Fibroblast of villous mesenchyme (primary cell): ENCODE results near the gene NAA10. TPM values are rescaled to one million over a fixed set of nuclear protein-coding genes. Genes with fewer than 3 reads are reported as not detected.

Experiments used
- DNase-seq: peaks from one replicate; pipeline ENCODE4 v3.0.0-alpha.2; 2010; ENCODE audit warnings: low read depth
- H3K4me3 ChIP-seq: 2 replicates; pipeline ENCODE4 v1.5.1; 2011; ENCODE audit warnings: low read depth, mild to moderate bottlenecking, low read length
- CTCF ChIP-seq: IDR thresholded peaks from 2 replicates; pipeline ENCODE4 v1.5.1; 2012; ENCODE audit warnings: low read depth, mild to moderate bottlenecking, low read length; ENCODE audit not compliant: insufficient read depth
- total RNA-seq: library from RNA; depleted of rRNA; stranded (reverse); fragments of >200 nt; gene quantifications from 2 replicates; pipeline ENCODE4 v1.2.3, GENCODE V29; 2012

Gene NAA10
- total RNA-seq, 1 donor, result 62.2 TPM

- no peak overlapping the region for H3K4me3 ChIP-seq
- no peak for DNase-seq
- TF ChIP-seq CTCF, result no peak
These were observed 25.5 kb downstream of the NAA10 start for GRCh38 chrX:153909024-153909979.

- H3K4me3 ChIP-seq, result no peak overlapping the region
- TF ChIP-seq CTCF, result no peak
- DNase-seq, result no peak
These were observed 26.5 kb downstream of the NAA10 start for GRCh38 chrX:153908219-153908860.

- no peak for TF ChIP-seq CTCF
- no peak for DNase-seq
- no peak overlapping the region for H3K4me3 ChIP-seq
These were observed 27.4 kb downstream of the NAA10 start for GRCh38 chrX:153907456-153907855.

GRCh38 chrX:153906126-153906917, 28.5 kb downstream of the NAA10 start:
- no peak overlapping the region for H3K4me3 ChIP-seq
- no peak for TF ChIP-seq CTCF
- no peak for DNase-seq

- DNase-seq, result no peak
- no peak overlapping the region for H3K4me3 ChIP-seq
- TF ChIP-seq CTCF, result no peak
These were observed 29.2 kb downstream of the NAA10 start for GRCh38 chrX:153905481-153906095.
